ENCODE results near the gene SEMA3D. TPM values are rescaled to one million over a fixed set of nuclear protein-coding genes. Genes with fewer than 3 reads are reported as not detected.

The SEMA3D gene
- polyA plus RNA-seq, 1 donor from 2014 or later: 1.6 TPM

DNA sequence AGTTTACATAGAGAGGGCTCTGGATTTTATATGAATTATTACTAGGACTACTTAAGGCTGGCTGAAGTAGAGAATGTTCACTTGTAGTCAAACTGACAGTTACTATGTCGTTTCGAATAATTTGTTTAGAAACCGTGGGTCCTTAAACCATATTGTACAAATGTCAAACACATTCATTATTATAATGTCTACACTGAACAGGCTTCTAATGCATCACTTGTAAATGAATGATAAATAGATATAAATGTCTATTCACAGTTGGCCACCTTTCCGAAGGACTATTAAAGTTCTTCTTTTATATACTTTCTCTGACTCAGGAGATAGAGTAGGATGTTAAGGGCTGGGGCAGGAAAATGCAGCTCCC lies 95.3 kb downstream of the SEMA3D start:
- Histone ChIP-seq H3K79me2 (replicated peaks; ENCODE audit: insufficient read depth, low read length) (no peaks in the 10 kb centered on the region), H3F3A (ENCODE audit: insufficient read depth, low read length, poor library complexity, severe bottlenecking) (no peaks in the 10 kb centered on the region), H3K27me3 (ENCODE audit: insufficient read depth, low read depth, low read length) (no peaks in the 10 kb centered on the region), H2AFZ (ENCODE audit: low read depth, low read length) (no peak overlapping the region), H3K9ac (ENCODE audit: low read length) (no peak overlapping the region), H3K27ac (ENCODE audit: low read length) (no peak overlapping the region), H3K4me3 (ENCODE audit: low read length) (no peak overlapping the region), H3K9me3 (ENCODE audit: low read length) (no peaks in the 10 kb centered on the region), H4K20me1 (ENCODE audit: insufficient read depth) (no peaks in the 10 kb centered on the region), H3K9me2 (ENCODE audit: insufficient read depth, low read length) (no peaks in the 10 kb centered on the region), H3K36me3 (ENCODE audit: insufficient read depth, low read length) (no peaks in the 10 kb centered on the region), H3K4me2 (ENCODE audit: low read length) (no peak overlapping the region)
- TF ChIP-seq TAF1 (IDR thresholded peaks at IDR 0.05; ENCODE audit: low read depth) (no peak), EZH2 (IDR thresholded peaks at IDR 0.05; ENCODE audit: borderline replicate concordance, insufficient read depth, low read length, poor library complexity, severe bottlenecking) (no peak), RAD21 (conservative IDR thresholded peaks at IDR 0.05) (no peak), EP300 (conservative IDR thresholded peaks at IDR 0.05; ENCODE audit: poor library complexity, severe bottlenecking) (no peak), POLR2AphosphoS5 (IDR thresholded peaks at IDR 0.05) (no peak), MXI1 (conservative IDR thresholded peaks at IDR 0.05; ENCODE audit: poor library complexity, severe bottlenecking) (no peak), SMC3 (conservative IDR thresholded peaks at IDR 0.05; ENCODE audit: poor library complexity) (no peak), REST (IDR thresholded peaks at IDR 0.05; ENCODE audit: borderline replicate concordance) (no peak)
- TF ChIP-seq, protein P1, sequence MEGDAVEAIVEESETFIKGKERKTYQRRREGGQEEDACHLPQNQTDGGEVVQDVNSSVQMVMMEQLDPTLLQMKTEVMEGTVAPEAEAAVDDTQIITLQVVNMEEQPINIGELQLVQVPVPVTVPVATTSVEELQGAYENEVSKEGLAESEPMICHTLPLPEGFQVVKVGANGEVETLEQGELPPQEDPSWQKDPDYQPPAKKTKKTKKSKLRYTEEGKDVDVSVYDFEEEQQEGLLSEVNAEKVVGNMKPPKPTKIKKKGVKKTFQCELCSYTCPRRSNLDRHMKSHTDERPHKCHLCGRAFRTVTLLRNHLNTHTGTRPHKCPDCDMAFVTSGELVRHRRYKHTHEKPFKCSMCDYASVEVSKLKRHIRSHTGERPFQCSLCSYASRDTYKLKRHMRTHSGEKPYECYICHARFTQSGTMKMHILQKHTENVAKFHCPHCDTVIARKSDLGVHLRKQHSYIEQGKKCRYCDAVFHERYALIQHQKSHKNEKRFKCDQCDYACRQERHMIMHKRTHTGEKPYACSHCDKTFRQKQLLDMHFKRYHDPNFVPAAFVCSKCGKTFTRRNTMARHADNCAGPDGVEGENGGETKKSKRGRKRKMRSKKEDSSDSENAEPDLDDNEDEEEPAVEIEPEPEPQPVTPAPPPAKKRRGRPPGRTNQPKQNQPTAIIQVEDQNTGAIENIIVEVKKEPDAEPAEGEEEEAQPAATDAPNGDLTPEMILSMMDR (IDR thresholded peaks at IDR 0.05; ENCODE audit: poor library complexity, severe bottlenecking): no peak

GRCh38 chr7:85090919-85091564 lies 95.8 kb downstream of the SEMA3D start:
- no peaks in the 10 kb centered on the region for H4K20me1 ChIP-seq (ENCODE audit: insufficient read depth)
- no peaks in the 10 kb centered on the region for H3F3A ChIP-seq (ENCODE audit: insufficient read depth, low read length, poor library complexity, severe bottlenecking)
- H3K36me3 ChIP-seq (ENCODE audit: insufficient read depth, low read length): no peaks in the 10 kb centered on the region
- no peaks in the 10 kb centered on the region for H3K9me2 ChIP-seq (ENCODE audit: insufficient read depth, low read length)
- no peaks in the 10 kb centered on the region for H3K79me2 ChIP-seq (replicated peaks; ENCODE audit: insufficient read depth, low read length)
- no peak overlapping the region for H2AFZ ChIP-seq (ENCODE audit: low read depth, low read length)
- H3K9ac ChIP-seq (ENCODE audit: low read length): no peak overlapping the region
- TF ChIP-seq EP300 (conservative IDR thresholded peaks at IDR 0.05; ENCODE audit: poor library complexity, severe bottlenecking) (no peak), RAD21 (conservative IDR thresholded peaks at IDR 0.05) (no peak), MXI1 (conservative IDR thresholded peaks at IDR 0.05; ENCODE audit: poor library complexity, severe bottlenecking) (no peak), EZH2 (IDR thresholded peaks at IDR 0.05; ENCODE audit: borderline replicate concordance, insufficient read depth, low read length, poor library complexity, severe bottlenecking) (no peak), POLR2AphosphoS5 (IDR thresholded peaks at IDR 0.05) (no peak), REST (IDR thresholded peaks at IDR 0.05; ENCODE audit: borderline replicate concordance) (no peak), SMC3 (conservative IDR thresholded peaks at IDR 0.05; ENCODE audit: poor library complexity) (no peak), TAF1 (IDR thresholded peaks at IDR 0.05; ENCODE audit: low read depth) (no peak)
- TF ChIP-seq, protein P1 (IDR thresholded peaks at IDR 0.05; ENCODE audit: poor library complexity, severe bottlenecking): no peak
- H3K27me3 ChIP-seq (ENCODE audit: insufficient read depth, low read depth, low read length): no peaks in the 10 kb centered on the region
- H3K4me3 ChIP-seq (ENCODE audit: low read length): no peak overlapping the region
- H3K9me3 ChIP-seq (ENCODE audit: low read length): no peaks in the 10 kb centered on the region
- H3K4me2 ChIP-seq (ENCODE audit: low read length): no peak overlapping the region
- H3K27ac ChIP-seq (ENCODE audit: low read length): no peak overlapping the region

All from neural cell (in vitro differentiated cells).